Activated T-helper 17 cell treated with anti-CD3 and anti-CD28 coated beads, Interleukin-2, amount 50 U/mL, for 72 hours (primary cell): ENCODE data around the gene EIF2B1. TPM values are rescaled to one million over a fixed set of nuclear protein-coding genes. Genes with fewer than 3 reads are reported as not detected.
A peak's percentile ranks its signal among the peaks of the same experiment; 100 is the strongest.

Experiments
- ATAC-seq: fragments of 150-1000 bp; cut with Tn5 transposase; replicated peaks from 2 replicates; pipeline ENCODE4 v1.10.0; 2021; ENCODE audit warnings: mild to moderate bottlenecking, moderate library complexity
- H3K27ac Mint-ChIP-seq: one replicate; pipeline ENCODE4 v1.8.0; 2022; ENCODE audit warnings: mixed read lengths
- H3K27me3 Mint-ChIP-seq: one replicate; pipeline ENCODE4 v1.8.0; 2022; ENCODE audit warnings: mixed read lengths
- H3K36me3 Mint-ChIP-seq: one replicate; pipeline ENCODE4 v1.8.0; 2022; ENCODE audit warnings: low read depth, mild to moderate bottlenecking, mixed read lengths
- H3K4me1 Mint-ChIP-seq: one replicate; pipeline ENCODE4 v1.8.0; 2022; ENCODE audit warnings: mixed read lengths
- H3K4me3 Mint-ChIP-seq: one replicate; pipeline ENCODE4 v1.8.0; 2022; ENCODE audit warnings: mild to moderate bottlenecking, mixed read lengths
- H3K9me3 Mint-ChIP-seq: one replicate; pipeline ENCODE4 v1.8.0; 2022; ENCODE audit warnings: mixed read lengths
- total RNA-seq, 2 donors: library from RNA; stranded (reverse); gene quantifications; one replicate each; pipeline ENCODE4 v1.2.3, GENCODE V29; 2022

EIF2B1 gene
- 10 to 100 TPM; 51.6 to 91.4 TPM for total RNA-seq

DNA sequence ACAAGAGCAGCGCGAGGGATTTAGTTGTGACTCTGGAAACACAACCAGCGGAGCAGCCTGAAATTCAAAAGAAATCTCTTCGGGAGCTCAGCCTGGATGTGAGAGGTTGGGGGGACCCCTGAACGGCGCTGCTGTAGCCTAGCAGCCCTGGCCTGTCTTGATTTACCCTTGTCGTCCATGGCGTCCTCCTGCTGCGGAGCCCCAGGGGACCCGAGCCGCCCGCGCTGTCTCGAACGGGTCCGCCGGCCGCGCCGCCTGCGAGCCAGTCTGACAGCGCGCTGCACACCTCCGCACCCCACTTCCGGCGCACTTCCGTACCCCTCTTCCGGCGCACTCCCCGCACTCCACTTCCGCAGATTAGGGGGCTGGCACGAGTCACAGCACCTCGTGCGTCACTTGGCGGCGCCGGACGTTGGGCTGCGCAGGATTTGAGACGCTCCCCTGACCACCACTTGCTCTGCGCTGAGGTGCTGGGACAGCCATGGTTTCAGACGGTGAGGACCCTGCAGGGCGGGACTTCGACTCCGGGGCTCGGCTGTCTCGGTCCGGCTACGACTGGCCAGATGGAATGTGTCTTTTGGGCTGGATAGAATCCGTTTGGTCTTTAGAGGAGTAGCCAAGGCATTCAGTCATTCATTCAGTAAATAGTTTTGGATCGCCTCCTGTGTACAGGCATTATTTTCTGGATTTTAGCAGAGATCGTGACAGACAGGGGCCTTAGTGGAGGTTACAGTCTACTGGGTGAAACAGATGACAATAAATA is at the start of gene EIF2B1, which contains the start of gene GTF2H3:
Gene EIF2B1 (minus strand): TSS at position 308 of the 763 bp plus-strand sequence. CDS start 129 bp downstream, at position 179.
Gene GTF2H3 (plus strand): TSS at position 451 of the 763 bp plus-strand sequence. CDS start 31 bp downstream, at position 482.
- Mint-ChIP-seq H3K9me3 (no peaks in the 10 kb centered on the region), H3K4me3 (peak within 1 kb of the TSS; percentile 97), H3K27ac (peak within 1 kb of the TSS; percentile 99), H3K36me3 (peaks cover 53% of the 10 kb centered on the region), H3K4me1 (peaks cover 12% of the 10 kb centered on the region), H3K27me3 (no peaks in the 10 kb centered on the region)
- peak; percentile 99 for ATAC-seq

DNA sequence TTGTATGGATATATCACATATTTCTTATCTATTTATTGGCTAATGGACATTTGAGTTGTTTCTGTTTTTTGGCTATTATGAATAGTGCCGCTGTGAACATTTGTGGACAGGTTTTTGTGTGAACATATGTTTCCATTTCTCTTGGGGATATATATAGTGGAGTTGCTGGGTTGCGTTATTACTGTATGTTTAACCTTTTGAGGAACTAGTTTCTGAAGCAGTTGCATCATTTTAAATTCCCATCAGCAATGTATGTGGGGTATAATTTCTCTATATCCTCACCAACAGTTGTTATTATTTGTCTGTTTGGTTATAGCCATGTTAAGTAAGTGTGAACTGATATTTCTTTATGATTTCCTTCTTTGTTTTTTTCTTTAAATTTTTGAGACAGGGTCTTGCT is 48.1 kb upstream of the EIF2B1 start:
- no peaks in the 10 kb centered on the region for H3K9me3 Mint-ChIP-seq
- peaks cover 13% of the 10 kb centered on the region for H3K36me3 Mint-ChIP-seq
- no peak for ATAC-seq
- H3K27me3 Mint-ChIP-seq: no peaks in the 10 kb centered on the region
- no peaks in the 10 kb centered on the region for H3K4me1 Mint-ChIP-seq
- no peak overlapping the region for H3K27ac Mint-ChIP-seq
- H3K4me3 Mint-ChIP-seq: no peak overlapping the region

- no peak for ATAC-seq
- no peaks in the 10 kb centered on the region for H3K27me3 Mint-ChIP-seq
Observed at GRCh38 chr12:123678981-123679380, 45.5 kb upstream of the EIF2B1 start.

DNA sequence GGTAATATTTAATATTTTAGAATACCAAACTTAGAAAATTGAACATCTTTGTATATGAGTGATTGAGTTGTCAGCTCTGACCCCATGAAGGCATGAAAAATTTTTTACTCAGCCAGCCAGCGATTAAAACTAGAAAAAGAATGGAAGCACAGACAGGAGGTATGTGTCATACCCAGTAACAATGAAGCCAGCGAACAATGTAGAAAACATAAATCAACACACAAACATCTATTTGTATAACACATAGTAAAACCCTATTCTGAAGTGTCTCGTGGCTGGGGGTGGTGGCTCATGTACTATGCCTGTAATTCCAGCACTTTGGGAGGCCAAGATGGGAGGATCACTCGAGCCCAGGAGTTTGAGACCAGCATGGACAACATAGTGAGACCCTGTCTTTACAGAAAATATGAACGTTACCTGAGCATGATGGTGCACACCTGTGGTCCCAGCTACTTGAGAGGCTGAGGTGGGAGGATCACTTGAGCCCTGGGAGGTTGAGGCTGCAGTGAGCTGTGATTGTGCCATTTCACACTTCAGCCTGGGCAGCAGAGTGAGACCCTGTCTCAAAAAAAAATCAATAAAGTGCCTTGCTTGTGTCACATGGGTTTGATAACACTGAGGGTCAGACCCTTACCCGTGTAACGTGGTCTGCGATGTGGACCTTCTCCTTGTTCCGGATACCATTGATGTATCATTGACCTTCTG is 43.3 kb upstream of the EIF2B1 start:
- ATAC-seq: no peak
- Mint-ChIP-seq H3K36me3 (peaks cover 21% of the 10 kb centered on the region), H3K27me3 (no peaks in the 10 kb centered on the region), H3K27ac (no peak overlapping the region), H3K9me3 (no peaks in the 10 kb centered on the region), H3K4me3 (no peak overlapping the region), H3K4me1 (peaks cover 6% of the 10 kb centered on the region)

More at GRCh38 chr12:123678981-123679380, 45.5 kb upstream of the EIF2B1 start:
- H3K36me3 Mint-ChIP-seq: peaks cover 21% of the 10 kb centered on the region
- no peaks in the 10 kb centered on the region for H3K4me1 Mint-ChIP-seq
- H3K4me3 Mint-ChIP-seq: no peak overlapping the region
- H3K9me3 Mint-ChIP-seq: no peaks in the 10 kb centered on the region
- H3K27ac Mint-ChIP-seq: no peak overlapping the region

DNA sequence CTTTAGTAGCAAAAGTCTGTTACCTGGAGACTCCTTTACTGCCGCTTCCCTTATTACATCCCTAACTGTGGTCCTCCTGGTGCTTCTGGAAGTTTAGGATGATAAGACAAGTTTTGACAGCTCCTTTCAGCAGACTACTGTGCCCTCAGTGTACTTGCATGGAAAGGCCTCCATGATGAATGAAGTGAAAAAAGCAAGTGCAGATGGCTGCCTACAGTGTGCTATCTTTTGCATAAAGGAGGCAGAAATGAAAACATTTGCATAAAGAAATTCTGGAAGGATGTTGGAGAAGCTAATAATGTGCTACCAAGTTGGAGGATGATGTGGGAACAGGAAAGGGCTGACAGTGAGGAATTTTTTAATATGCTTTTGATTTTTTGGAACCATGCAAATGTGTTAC is 42.0 kb upstream of the EIF2B1 start:
- no peak for ATAC-seq

GRCh38 chr12:123671876-123672275 is 38.4 kb upstream of the EIF2B1 start:
- Mint-ChIP-seq H3K27ac (peak overlapping the region; percentile 62), H3K4me3 (peak overlapping the region; percentile 81)
- ATAC-seq: no peak

More for the DNA sequence above, 42.0 kb upstream of the EIF2B1 start:
- no peak overlapping the region for H3K4me3 Mint-ChIP-seq
- no peak overlapping the region for H3K27ac Mint-ChIP-seq
- H3K4me1 Mint-ChIP-seq: peaks cover 8% of the 10 kb centered on the region
- H3K27me3 Mint-ChIP-seq: no peaks in the 10 kb centered on the region
- peaks cover 14% of the 10 kb centered on the region for H3K36me3 Mint-ChIP-seq
- no peaks in the 10 kb centered on the region for H3K9me3 Mint-ChIP-seq

GRCh38 chr12:123670882-123671728 is 37.6 kb upstream of the EIF2B1 start, which contains the start of gene TCTN2:
TSS of gene TCTN2 (plus strand) at chr12:123671113. CDS start at chr12:123671241, 128 bp downstream.
- peak within 1 kb of the TSS; percentile 81 for H3K4me3 Mint-ChIP-seq
- H3K9me3 Mint-ChIP-seq: no peaks in the 10 kb centered on the region
- H3K36me3 Mint-ChIP-seq: peaks cover 14% of the 10 kb centered on the region
- H3K4me1 Mint-ChIP-seq: peaks cover 8% of the 10 kb centered on the region
- no peaks in the 10 kb centered on the region for H3K27me3 Mint-ChIP-seq
- H3K27ac Mint-ChIP-seq: peak within 1 kb of the TSS; percentile 62
- peak; percentile 100 for ATAC-seq

More at GRCh38 chr12:123671876-123672275, 38.4 kb upstream of the EIF2B1 start:
- Mint-ChIP-seq H3K36me3 (peaks cover 14% of the 10 kb centered on the region), H3K4me1 (peaks cover 8% of the 10 kb centered on the region), H3K27me3 (no peaks in the 10 kb centered on the region), H3K9me3 (no peaks in the 10 kb centered on the region)

GRCh38 chr12:123667771-123668170 is 34.3 kb upstream of the EIF2B1 start:
- no peak for ATAC-seq
- Mint-ChIP-seq H3K27me3 (no peaks in the 10 kb centered on the region), H3K27ac (no peak overlapping the region), H3K4me1 (peaks cover 8% of the 10 kb centered on the region), H3K4me3 (no peak overlapping the region), H3K9me3 (no peaks in the 10 kb centered on the region), H3K36me3 (peaks cover 7% of the 10 kb centered on the region)

- H3K4me1 Mint-ChIP-seq: peaks cover 7% of the 10 kb centered on the region
- ATAC-seq: no peak
- H3K4me3 Mint-ChIP-seq: no peak overlapping the region
- peak overlapping the region; percentile 70 for H3K27ac Mint-ChIP-seq
- no peaks in the 10 kb centered on the region for H3K9me3 Mint-ChIP-seq
- H3K27me3 Mint-ChIP-seq: no peaks in the 10 kb centered on the region
- H3K36me3 Mint-ChIP-seq: peaks cover 67% of the 10 kb centered on the region
Observed at GRCh38 chr12:123659996-123660727, 26.7 kb upstream of the EIF2B1 start.

DNA sequence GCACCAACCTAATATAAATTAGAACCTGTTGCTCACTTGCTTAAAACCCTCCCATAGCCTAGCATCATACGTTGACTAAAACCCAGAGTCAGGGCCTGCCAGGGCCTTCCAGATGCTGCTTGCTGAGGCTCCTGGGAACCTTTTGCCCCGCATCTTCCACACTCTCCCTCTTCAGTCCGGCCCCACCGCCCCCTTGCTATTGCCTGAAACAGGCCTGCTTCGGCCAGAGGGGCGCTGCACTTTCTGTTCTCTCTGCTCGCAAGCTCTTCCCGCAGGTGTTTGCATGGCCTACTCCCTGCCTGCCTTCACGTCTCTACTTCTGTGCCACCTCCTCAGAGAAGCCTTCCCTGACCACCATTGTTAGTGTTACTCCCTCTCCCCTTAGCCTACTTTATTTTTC is 23.7 kb upstream of the EIF2B1 start:
- H3K36me3 Mint-ChIP-seq: peaks cover 84% of the 10 kb centered on the region
- no peak for ATAC-seq
- no peaks in the 10 kb centered on the region for H3K9me3 Mint-ChIP-seq
- H3K4me3 Mint-ChIP-seq: no peak overlapping the region
- peaks cover 7% of the 10 kb centered on the region for H3K4me1 Mint-ChIP-seq
- no peak overlapping the region for H3K27ac Mint-ChIP-seq
- no peaks in the 10 kb centered on the region for H3K27me3 Mint-ChIP-seq

DNA sequence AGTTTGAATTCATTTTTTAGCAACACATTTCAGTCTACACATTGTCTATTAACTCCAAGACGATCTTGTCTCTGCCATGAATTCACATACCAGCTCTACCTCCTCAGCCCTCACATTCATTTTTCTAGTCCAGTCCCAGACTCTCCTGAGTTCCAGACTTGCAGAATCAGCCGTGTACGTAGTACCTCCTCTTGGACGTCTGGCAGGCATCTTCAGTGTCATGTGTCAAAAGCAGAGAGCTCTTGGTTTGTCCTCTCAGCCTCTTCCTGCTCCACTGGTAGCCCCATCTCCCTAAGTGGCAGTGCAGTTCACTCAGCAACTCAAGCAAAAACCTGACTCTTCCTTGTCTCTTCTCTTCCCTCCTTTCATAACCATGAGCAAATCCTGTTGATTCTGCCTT is 22.9 kb upstream of the EIF2B1 start:
- H3K36me3 Mint-ChIP-seq: peaks cover 92% of the 10 kb centered on the region

DNA sequence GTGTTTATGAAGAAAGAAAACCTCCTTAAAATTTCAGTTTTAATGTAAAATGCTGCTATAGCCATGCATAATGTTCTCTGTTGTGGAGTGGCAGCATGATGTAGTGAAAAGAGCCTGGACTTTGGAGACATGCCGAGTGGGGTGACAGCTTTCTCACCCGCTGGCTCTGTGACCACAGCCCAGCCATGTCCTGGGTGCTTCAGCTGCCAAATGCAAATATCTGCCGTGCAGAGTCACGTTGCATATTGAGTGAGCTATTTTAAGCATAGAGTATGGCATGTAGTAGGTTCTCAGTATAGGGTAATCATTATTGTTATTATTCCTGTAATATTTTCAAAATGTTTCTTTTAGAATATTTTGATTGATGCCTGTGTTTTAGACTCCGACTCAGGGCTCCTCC is 21.9 kb upstream of the EIF2B1 start:
- H3K27me3 Mint-ChIP-seq: no peaks in the 10 kb centered on the region
- ATAC-seq: no peak
- H3K9me3 Mint-ChIP-seq: no peaks in the 10 kb centered on the region
- peaks cover 7% of the 10 kb centered on the region for H3K4me1 Mint-ChIP-seq
- H3K36me3 Mint-ChIP-seq: peaks cover 93% of the 10 kb centered on the region
- no peak overlapping the region for H3K27ac Mint-ChIP-seq
- H3K4me3 Mint-ChIP-seq: no peak overlapping the region

More for the DNA sequence above, 22.9 kb upstream of the EIF2B1 start:
- H3K4me1 Mint-ChIP-seq: peaks cover 7% of the 10 kb centered on the region
- H3K9me3 Mint-ChIP-seq: no peaks in the 10 kb centered on the region
- H3K27me3 Mint-ChIP-seq: no peaks in the 10 kb centered on the region
- H3K4me3 Mint-ChIP-seq: no peak overlapping the region
- no peak for ATAC-seq
- no peak overlapping the region for H3K27ac Mint-ChIP-seq

DNA sequence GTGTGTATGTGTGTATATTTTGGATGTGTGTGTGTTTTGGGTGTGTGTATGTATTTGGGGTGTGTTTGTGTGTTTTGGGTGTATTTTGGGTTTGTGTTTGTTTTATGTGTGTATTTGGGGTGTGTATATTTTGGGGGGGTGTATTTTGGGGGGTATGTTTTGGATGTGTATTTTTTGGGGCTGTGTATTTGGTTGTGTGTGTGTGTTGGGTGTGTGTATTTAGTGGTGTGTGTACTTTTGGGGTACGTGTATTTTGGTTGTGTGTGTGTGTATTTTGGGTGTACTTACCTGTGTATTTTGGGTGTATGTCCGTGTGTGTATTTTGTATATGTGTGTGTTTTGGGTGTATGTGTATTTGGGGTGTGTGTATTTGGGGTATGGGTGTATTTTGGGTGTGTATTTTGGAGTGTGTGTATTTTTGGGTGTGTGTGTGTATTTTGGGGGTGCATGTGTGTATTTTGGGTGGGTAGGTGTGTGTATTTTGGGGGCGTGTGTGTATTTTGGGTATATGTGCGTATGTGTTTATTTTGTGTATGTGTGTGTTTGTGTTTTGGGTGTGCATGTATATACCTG is 20.7 kb upstream of the EIF2B1 start:
- Mint-ChIP-seq H3K27ac (no peak overlapping the region), H3K36me3 (peaks cover 93% of the 10 kb centered on the region), H3K4me3 (no peak overlapping the region), H3K27me3 (no peaks in the 10 kb centered on the region), H3K9me3 (no peaks in the 10 kb centered on the region), H3K4me1 (peaks cover under 1% of the 10 kb centered on the region)
- ATAC-seq: no peak
